HUDEP-2 (cell line): Measurements from ENCODE around the gene LOC101059915.

Experiments
- DNase-seq, 76 experiments: peaks; one replicate each; lab custom pipeline; 2025; ENCODE audit not compliant: unreplicated experiment in 76 of 76; lab: John Stamatoyannopoulos, UW

LOC101059915 gene

GRCh38 chrX:71667328-71668247 is at the start of gene LOC101059915:
LOC101059915 (plus strand) TSS chrX:71667546.
- DNase-seq = no peak

DNA sequence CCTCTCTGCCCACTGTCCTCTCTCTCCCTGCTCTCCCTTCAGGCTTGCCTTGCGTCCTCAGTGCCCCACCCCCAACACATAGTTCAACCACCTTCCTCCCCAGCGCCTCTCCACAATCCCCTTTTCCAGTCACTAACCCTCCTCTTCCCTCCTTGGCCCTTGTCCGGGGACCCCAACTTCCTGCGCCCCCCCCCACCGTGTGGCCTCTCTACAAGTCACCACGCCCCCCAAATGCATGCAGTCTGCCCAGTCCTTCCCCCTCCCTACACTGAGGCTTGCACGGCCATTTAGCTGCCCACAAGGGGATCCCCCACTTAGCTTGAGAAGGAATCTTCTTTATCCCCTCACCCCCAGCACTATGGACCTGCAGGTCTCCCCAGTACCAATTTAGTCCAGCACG is 49.6 kb upstream of the LOC101059915 start:
- DNase-seq = no peak

- peak in 32 of 76 experiments; percentile 0 to 47 (median 18) for DNase-seq
These were observed 49.0 kb upstream of the LOC101059915 start, which contains the start of gene CXCR3 for GRCh38 chrX:71618303-71618721. CXCR3 (minus strand) TSS chrX:71618511; CDS start chrX:71618449, 62 bp downstream.

DNA sequence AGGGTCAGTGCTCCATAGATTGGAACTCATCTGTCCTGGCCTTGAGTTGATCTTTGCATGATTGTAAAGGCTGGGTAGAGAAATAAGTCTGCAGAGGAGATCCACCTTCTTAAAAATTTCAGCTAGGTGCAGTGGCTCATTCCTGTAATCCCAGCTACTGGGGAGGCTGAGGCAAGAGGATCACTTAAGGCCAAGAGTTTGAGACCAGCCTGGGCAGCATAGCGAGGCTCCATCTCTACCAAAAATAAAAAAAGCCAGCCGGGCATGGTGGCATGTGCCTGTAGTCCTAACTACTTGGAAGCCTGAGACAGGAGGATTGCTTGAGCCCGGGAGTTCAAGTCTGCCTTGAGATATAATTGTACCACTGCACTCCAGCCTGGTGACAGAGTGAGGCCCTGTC is 48.6 kb upstream of the LOC101059915 start:
- no peak for DNase-seq

DNA sequence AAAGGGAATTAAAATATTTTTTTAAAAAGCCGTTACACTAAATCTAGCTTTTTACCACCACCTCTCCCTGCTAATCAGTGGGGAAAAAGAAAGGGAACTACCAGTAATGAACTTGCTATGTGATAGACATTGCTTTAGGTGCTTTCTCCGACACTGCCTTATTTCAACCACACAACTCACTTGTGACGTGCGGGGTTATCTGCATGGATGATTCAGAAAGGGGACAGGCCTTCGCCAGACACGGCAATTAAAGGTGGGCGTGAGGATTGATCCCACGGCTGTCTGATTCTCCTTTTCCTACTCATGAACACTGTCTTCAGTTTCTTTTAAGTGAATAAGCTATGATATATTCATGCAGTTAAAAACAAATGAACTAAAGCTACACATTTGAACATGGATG is 48.2 kb upstream of the LOC101059915 start:
- DNase-seq = no peak

- DNase-seq = no peak
These were observed 47.4 kb upstream of the LOC101059915 start for GRCh38 chrX:71619986-71620385.

DNA sequence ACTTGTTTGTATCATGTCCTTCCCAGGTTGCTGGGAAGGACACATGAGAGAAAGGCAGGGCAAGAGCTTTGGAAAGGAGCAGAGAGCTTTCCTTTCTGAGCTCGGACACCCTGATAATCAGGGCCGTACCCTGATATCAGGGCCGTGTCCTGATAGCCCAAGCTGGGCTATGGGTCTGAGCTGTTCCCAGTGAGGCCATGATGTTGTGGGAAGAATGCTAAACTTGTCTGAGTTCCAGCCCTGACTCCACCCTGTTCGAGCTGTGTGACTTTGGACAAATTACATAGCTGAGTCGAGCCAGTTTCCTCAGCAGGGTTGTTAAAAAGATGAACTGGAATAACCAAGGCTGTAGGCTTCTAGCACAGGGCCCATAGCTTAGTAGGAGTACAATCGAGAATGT is 45.7 kb upstream of the LOC101059915 start:
- DNase-seq = no peak

- no peak for DNase-seq
These were observed 45.2 kb upstream of the LOC101059915 start for GRCh38 chrX:71622032-71622575.

- DNase-seq = peak in 67 of 76 experiments; percentile 0 to 69 (median 28)
These were observed 44.5 kb upstream of the LOC101059915 start for GRCh38 chrX:71622576-71623450.

- DNase-seq = peak in 68 of 76 experiments; percentile 4 to 77 (median 46)
These were observed 43.6 kb upstream of the LOC101059915 start for GRCh38 chrX:71623714-71624113.

- no peak for DNase-seq
These were observed 41.9 kb upstream of the LOC101059915 start for GRCh38 chrX:71625471-71625870.

GRCh38 chrX:71626576-71626975 is 40.8 kb upstream of the LOC101059915 start:
- peak in 29 of 76 experiments; percentile 0 to 32 (median 4) for DNase-seq

DNA sequence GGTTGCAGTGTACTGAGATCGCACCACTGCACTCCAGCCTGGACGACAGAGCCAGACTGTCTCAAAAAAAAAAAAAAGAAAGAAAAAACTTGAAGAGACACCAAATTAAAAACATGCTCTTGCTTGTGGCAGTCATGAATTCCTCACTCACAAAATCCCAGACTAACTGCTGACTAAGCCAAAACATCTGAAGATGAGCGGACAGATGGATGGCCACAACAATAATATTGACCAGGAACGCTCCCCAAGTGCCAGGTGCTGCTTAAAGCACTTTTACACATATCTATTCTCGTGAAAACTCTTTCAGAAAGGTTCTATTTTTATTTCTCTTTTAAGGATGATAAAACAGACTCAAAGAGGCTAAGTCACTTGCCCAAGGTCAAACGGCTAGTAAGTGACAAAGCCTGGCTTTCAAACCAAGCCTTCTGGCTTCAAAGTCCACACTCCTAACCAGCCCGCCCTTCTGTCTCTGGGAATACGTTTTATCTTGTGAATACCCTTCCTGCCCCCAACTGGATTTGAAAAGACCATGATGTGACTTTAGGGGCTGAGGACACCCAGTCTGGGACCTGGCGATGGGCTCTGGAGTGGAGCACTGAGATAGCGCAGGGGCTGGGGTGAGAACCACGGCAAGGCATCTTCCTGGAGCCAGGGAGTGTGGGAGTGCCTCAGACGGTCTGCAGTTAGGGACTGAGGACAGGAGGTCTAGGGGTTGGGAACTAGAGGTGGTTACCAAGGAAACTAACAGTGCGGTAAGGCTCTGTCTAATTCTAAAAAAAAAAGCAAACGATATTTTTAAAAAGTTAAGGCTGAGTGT is 39.5 kb upstream of the LOC101059915 start:
- no peak for DNase-seq

- no peak for DNase-seq
These were observed 37.9 kb upstream of the LOC101059915 start for GRCh38 chrX:71629467-71629866.

- no peak for DNase-seq
These were observed 34.3 kb upstream of the LOC101059915 start for GRCh38 chrX:71632923-71633657.

GRCh38 chrX:71634366-71634765 is 33.0 kb upstream of the LOC101059915 start:
- DNase-seq = no peak

DNA sequence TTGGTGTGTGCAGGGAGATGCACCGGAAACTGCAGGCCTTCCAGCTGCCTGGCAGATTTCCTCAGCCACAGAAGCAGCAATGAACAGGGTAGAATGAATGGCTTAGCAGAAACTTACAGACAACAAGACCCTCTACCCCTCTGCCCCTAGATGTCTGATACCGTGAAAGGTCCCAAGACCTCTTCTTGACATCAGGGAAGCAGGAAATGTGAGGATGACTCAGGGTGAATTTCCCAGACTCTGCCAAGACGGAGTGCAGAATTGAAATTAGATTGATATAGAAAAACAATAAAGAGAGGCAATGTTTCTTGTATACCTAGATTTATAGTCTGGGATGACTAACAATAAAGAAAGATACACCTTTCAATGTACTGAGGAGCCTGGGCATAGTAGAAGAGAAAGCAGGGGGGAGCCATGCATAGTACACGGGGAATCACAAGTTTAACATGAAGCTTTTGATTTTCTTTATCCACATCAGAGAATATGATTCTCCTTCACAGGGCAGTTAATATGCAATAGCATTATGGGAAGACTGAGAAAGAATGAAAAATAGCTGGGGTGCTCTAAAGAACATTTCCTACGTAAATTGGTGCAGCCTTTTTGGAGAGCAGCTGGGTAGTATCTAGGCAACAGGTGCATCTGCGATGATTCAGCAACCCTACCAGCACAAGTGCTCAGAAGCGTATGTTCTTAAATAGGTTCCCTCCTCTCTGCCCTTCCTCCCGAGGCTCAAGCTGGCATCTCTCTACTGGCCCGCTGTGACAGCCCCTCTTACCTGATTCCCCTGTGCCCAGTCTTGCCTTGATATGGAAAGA is 30.7 kb upstream of the LOC101059915 start:
- no peak for DNase-seq

DNA sequence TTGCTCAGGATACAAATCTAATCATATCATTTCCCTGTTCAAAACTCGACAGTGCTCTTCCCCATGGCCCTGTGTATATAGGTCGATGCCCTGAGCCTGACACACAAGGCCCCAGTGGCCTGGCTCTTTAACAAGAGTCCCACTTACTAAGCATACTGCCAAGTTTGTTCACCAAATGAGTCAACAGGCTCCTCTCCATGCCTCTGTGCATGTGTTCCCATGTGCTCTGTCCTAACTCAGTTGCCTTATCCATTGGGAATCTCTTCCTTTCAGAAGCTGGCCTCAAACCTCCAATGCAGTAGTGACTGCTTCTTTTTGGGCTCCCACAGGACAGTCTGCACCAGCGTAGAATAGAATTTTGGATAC is 30.1 kb upstream of the LOC101059915 start:
- no peak for DNase-seq

DNA sequence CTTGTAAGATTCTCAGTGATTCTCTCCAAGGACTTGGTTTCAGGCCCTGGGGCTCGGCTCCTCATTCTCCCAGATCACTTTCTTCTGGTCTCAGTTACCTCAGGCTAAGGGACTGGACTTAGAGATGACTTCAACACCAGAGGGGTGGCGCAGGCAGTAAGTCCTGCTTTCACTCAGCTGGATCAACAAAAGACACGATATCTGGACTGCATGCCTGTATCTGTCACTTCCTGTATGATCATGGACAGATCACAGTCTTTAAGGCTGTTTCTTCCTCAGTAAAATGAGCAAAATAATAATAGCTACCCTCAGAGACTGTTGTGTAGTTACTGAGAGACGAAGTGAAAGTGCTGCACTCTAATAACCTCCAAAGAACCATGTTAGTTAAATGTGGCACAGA is 29.5 kb upstream of the LOC101059915 start:
- no peak for DNase-seq
